IMR-90 (cell line): ENCODE measurements around the gene GALNT14. TPM values are rescaled to one million over a fixed set of nuclear protein-coding genes. Genes with fewer than 3 reads are reported as not detected.
A peak's percentile ranks its signal among the peaks of the same experiment; 100 is the strongest.

Experiments
- ATAC-seq: fragments of 200-7000 bp; cut with Tn5 transposase; 2 replicates; pipeline ENCODE4 v1.9.1; 2020; ENCODE audit warnings: low read depth, mild to moderate bottlenecking, moderate library complexity
- BruUV-seq: library from RNA; stranded (reverse); fragments of 400-500 nt; replicated peaks from 2 replicates; lab custom pipeline; 2021; lab: Mats Ljungman, UMichigan
- CTCF ChIA-PET: fragments of 300-600 bp; formaldehyde crosslinking; extraction: SDS; loops from one replicate; lab custom pipeline; 2021; ENCODE audit warnings: antibody characterized with exemption; lab: Yijun Ruan, JAX
- POLR2A ChIA-PET: fragments of 300-600 bp; sonication (Branson Sonifier 250); formaldehyde crosslinking; loops from one replicate; lab custom pipeline; 2022; ENCODE audit warnings: antibody characterized with exemption; ENCODE audit not compliant: unreplicated experiment; lab: Charles Lee
- DNase-seq: peaks from one replicate; pipeline ENCODE4 v3.0.0; 2013
- H2AFZ ChIP-seq: replicated peaks from 2 replicates; pipeline ENCODE3; 2013; ENCODE audit warnings: low read length, mild to moderate bottlenecking; ENCODE audit not compliant: poor library complexity
- H2AK5ac ChIP-seq: 2 replicates; pipeline ENCODE4 v1.6.1; 2013; ENCODE audit warnings: low read depth, low read length, inconsistent platforms
- H2AK9ac ChIP-seq: replicated peaks from 2 replicates; pipeline ENCODE3; 2013; ENCODE audit warnings: mild to moderate bottlenecking, low read depth, low read length, moderate library complexity; ENCODE audit not compliant: poor library complexity
- H2BK120ac ChIP-seq: 2 replicates; pipeline ENCODE4 v1.6.1; 2013; ENCODE audit warnings: low read depth, low read length, inconsistent platforms
- H2BK15ac ChIP-seq: 3 replicates; pipeline ENCODE4 v1.6.1; 2013; ENCODE audit warnings: low read depth, low read length, inconsistent platforms
- H2BK20ac ChIP-seq: 2 replicates; pipeline ENCODE4 v1.6.1; 2013; ENCODE audit warnings: low read depth, mild to moderate bottlenecking, inconsistent platforms, low read length, moderate library complexity
- H2BK5ac ChIP-seq: 2 replicates; pipeline ENCODE4 v1.6.1; 2013; ENCODE audit warnings: mild to moderate bottlenecking, low read depth, low read length, inconsistent platforms; ENCODE audit not compliant: poor library complexity, severe bottlenecking
- H3K14ac ChIP-seq: replicated peaks from 2 replicates; pipeline ENCODE4 v1.6.1; 2013; ENCODE audit warnings: low read depth, low read length, inconsistent platforms
- H3K18ac ChIP-seq: 2 replicates; pipeline ENCODE4 v1.6.1; 2013; ENCODE audit warnings: low read depth, low read length, control low read depth
- H3K23ac ChIP-seq: 2 replicates; pipeline ENCODE4 v1.6.1; 2013; ENCODE audit warnings: low read depth, low read length, inconsistent platforms
- H3K27ac ChIP-seq: 2 replicates; pipeline ENCODE4 v1.5.1; 2013; ENCODE audit warnings: mild to moderate bottlenecking, control low read depth, low read length; ENCODE audit not compliant: insufficient read depth
- H3K27me3 ChIP-seq: 2 replicates; pipeline ENCODE4 v1.6.1; 2013; ENCODE audit warnings: low read length; ENCODE audit not compliant: control insufficient read depth, insufficient read depth
- H3K36me3 ChIP-seq: 2 replicates; pipeline ENCODE4 v1.6.1; 2013; ENCODE audit warnings: low read length, mixed read lengths; ENCODE audit not compliant: control insufficient read depth, insufficient read depth
- H3K4ac ChIP-seq: 2 replicates; pipeline ENCODE4 v1.6.1; 2013; ENCODE audit warnings: low read depth, low read length, inconsistent platforms
- H3K4me1 ChIP-seq: 2 replicates; pipeline ENCODE4 v1.6.1; 2013; ENCODE audit warnings: low read length, mixed read lengths; ENCODE audit not compliant: control insufficient read depth, insufficient read depth
- H3K4me2 ChIP-seq: 2 replicates; pipeline ENCODE4 v1.6.1; 2013; ENCODE audit warnings: low read depth, mild to moderate bottlenecking, control low read depth, low read length, moderate library complexity
- H3K4me3 ChIP-seq: 2 replicates; pipeline ENCODE4 v1.5.1; 2013; ENCODE audit warnings: low read depth, mild to moderate bottlenecking, control low read depth, low read length, moderate library complexity; ENCODE audit not compliant: insufficient read depth
- H3K56ac ChIP-seq: 2 replicates; pipeline ENCODE4 v1.6.1; 2013; ENCODE audit warnings: low read length, inconsistent platforms; ENCODE audit not compliant: insufficient read depth; ENCODE audit errors: extremely low read depth
- H3K79me1 ChIP-seq, 2 experiments: 2 replicates each; pipeline ENCODE4 v1.6.1; 2013; ENCODE audit warnings: low read length in 2 of 2, inconsistent platforms in 1 of 2, low read depth in 1 of 2
- H3K9ac ChIP-seq: 2 replicates; pipeline ENCODE4 v1.6.1; 2013; ENCODE audit warnings: low read depth, low read length, control low read depth
- H3K9me1 ChIP-seq: 2 replicates; pipeline ENCODE4 v1.6.1; 2013; ENCODE audit warnings: low read length, inconsistent platforms; ENCODE audit not compliant: insufficient read depth
- H3K9me3 ChIP-seq: 2 replicates; pipeline ENCODE4 v1.6.1; 2013; ENCODE audit warnings: low read length; ENCODE audit not compliant: control insufficient read depth, insufficient read depth
- H4K20me1 ChIP-seq: 2 replicates; pipeline ENCODE4 v1.6.1; 2013; ENCODE audit warnings: low read length, inconsistent platforms; ENCODE audit not compliant: insufficient read depth
- H4K5ac ChIP-seq: 2 replicates; pipeline ENCODE4 v1.6.1; 2013; ENCODE audit warnings: mild to moderate bottlenecking, low read depth, low read length, control low read depth
- H4K8ac ChIP-seq, 2 experiments: 2 replicates each; pipeline ENCODE4 v1.6.1; 2013; ENCODE audit warnings: low read depth in 2 of 2, low read length in 2 of 2, control low read depth in 1 of 2, inconsistent platforms in 1 of 2
- H4K91ac ChIP-seq: 2 replicates; pipeline ENCODE4 v1.6.1; 2013; ENCODE audit warnings: low read depth, low read length, inconsistent platforms; ENCODE audit not compliant: insufficient read depth
- CEBPB ChIP-seq: IDR thresholded peaks from 2 replicates; pipeline ENCODE4 v1.6.1; 2012; ENCODE audit warnings: low read depth, low read length, improper control_type of control experiment
- MAFK ChIP-seq: IDR thresholded peaks from 2 replicates; pipeline ENCODE4 v1.6.1; 2012; ENCODE audit warnings: low read depth, low read length, improper control_type of control experiment
- POLR2A ChIP-seq: IDR thresholded peaks from 2 replicates; pipeline ENCODE4 v1.6.1; 2012; ENCODE audit warnings: mild to moderate bottlenecking, low read depth, low read length
- RAD21 ChIP-seq: IDR thresholded peaks from 2 replicates; pipeline ENCODE4 v1.6.1; 2012; ENCODE audit warnings: low read length, improper control_type of control experiment
- whole genome bisulfite sequencing, 2 experiments: methylation state at CpG; one replicate each; pipeline versions ENCODE4 v1.1.5 to v1.1.7; 2013; ENCODE audit warnings: missing lambda C conversion rate in 2 of 2; ENCODE audit not compliant: insufficient read length in 1 of 2; ENCODE audit errors: extremely low coverage in 2 of 2; 5-methylcytosine and 5-hydroxymethylcytosine counted together
- dilution Hi-C: fragments of 300-500 bp; cut with HindIII; formaldehyde crosslinking; loops from one replicate; pipeline ENCODE4 v1.14.3; 2018; ENCODE audit warnings: low sequenced_read_pairs; ENCODE audit not compliant: unreplicated experiment
- in situ Hi-C: fragments of 300-500 bp; cut with MboI; formaldehyde crosslinking; loops from 3 replicates; pipeline ENCODE4 v1.14.3; 2019; ENCODE audit warnings: low sequenced_read_pairs, inconsistent platforms, mixed read lengths
- intact Hi-C: fragments of 100-400 bp; cut with micrococcal nuclease; formaldehyde crosslinking; loops from 2 replicates; pipeline ENCODE4 v1.10.0; 2022
- polyA plus RNA-seq, 3 experiments: library from polyadenylated mRNA; depleted of rRNA; stranded (reverse); fragments of >200 nt; gene quantifications; 2 replicates each; pipeline ENCODE4 v1.2.3, GENCODE V29; 2012; ENCODE audit warnings: low replicate concordance in 1 of 3
- total RNA-seq: library from RNA; depleted of rRNA; stranded (reverse); fragments of >200 nt; gene quantifications from 2 replicates; pipeline ENCODE4 v1.2.3, GENCODE V29; 2012

The GALNT14 gene
- total and polyA plus RNA-seq, 2 of the 4 experiments (the other 2 are of a cell fraction) = 0.15 to 0.18 TPM

GRCh38 chr2:30955516-30956132 lies 182.6 kb downstream of the GALNT14 start:
- no peaks in the 10 kb centered on the region for H3K9me3 ChIP-seq
- no peak overlapping the region for H3K4ac ChIP-seq
- ATAC-seq (no peak), DNase-seq (no peak)
- no peak overlapping the region for H4K91ac ChIP-seq
- no peak overlapping the region for H2BK5ac ChIP-seq
- no peaks in the 10 kb centered on the region for H3K79me1 ChIP-seq
- H4K8ac ChIP-seq = no peak overlapping the region
- intact Hi-C loops = no loop called here
- H3K4me2 ChIP-seq = no peak overlapping the region
- H3K23ac ChIP-seq = no peak overlapping the region
- H4K5ac ChIP-seq = no peak overlapping the region
- ChIA-PET CTCF (no interaction called here), POLR2A (no interaction called here)
- H4K20me1 ChIP-seq = no peaks in the 10 kb centered on the region
- H2AK5ac ChIP-seq = no peak overlapping the region
- BruUV-seq = no TSS peak
- no peak overlapping the region for H3K27ac ChIP-seq
- no peaks in the 10 kb centered on the region for H3K36me3 ChIP-seq
- no peaks in the 10 kb centered on the region for H3K4me1 ChIP-seq
- no peak overlapping the region for H2BK120ac ChIP-seq
- H3K56ac ChIP-seq = no peak overlapping the region
- H2AK9ac ChIP-seq = no peak overlapping the region
- in situ Hi-C loops = no loop called here
- WGBS, 2 experiments = 71% methylated on average over 10 of the region's 17 CpGs; no CpG with 5 or more reads in 1 of the 2 experiments
- dilution Hi-C loops = no loop called here
- H2AFZ ChIP-seq = no peak overlapping the region
- no peaks in the 10 kb centered on the region for H3K27me3 ChIP-seq
- TF ChIP-seq MAFK (no peak), RAD21 (no peak), CEBPB (peak; percentile 84), POLR2A (no peak)
- H3K14ac ChIP-seq = no peak overlapping the region
- no peak overlapping the region for H2BK20ac ChIP-seq
- no peak overlapping the region for H3K9ac ChIP-seq
- no peak overlapping the region for H2BK15ac ChIP-seq
- H3K18ac ChIP-seq = no peak overlapping the region
- no peaks in the 10 kb centered on the region for H3K9me1 ChIP-seq
- H3K4me3 ChIP-seq = no peak overlapping the region
